ENCODE data around the gene C13orf46. TPM values are rescaled to one million over a fixed set of nuclear protein-coding genes. Genes with fewer than 3 reads are reported as not detected.
A peak's percentile ranks its signal among the peaks of the same experiment; 100 is the strongest.

The C13orf46 gene
- polyA plus RNA-seq, 1 donor (not counting 4 experiments of a cell fraction or from before 2014, with no cell fraction given): not detected

DNA sequence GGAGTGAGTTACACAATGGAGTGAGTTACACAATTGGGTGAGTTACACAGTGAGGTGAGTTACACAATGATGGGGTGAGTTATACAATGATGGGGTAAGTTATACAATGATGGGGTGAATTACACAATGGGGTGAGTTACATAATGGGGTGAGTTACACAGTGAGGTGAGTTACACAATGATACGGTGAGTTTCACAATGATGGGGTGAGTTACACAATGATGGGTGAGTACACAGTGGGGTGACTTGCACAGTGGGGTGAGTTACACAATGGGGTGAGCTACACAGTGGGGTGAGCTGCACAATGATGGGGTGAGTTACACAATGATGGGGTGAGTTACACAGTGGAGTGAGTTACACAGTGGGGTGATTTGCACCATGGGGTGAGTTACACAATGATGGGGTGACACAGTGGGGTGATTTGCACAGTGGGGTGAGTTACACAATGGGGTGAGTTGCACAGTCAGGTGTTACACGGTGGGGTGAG, 57.5 kb downstream of the C13orf46 start:
- Histone ChIP-seq H2AFZ (ENCODE audit: control insufficient read depth, low read length) (no peak overlapping the region), H3K27me3 (ENCODE audit: control insufficient read depth, extremely low read depth, insufficient read depth, low read length) (no peaks in the 10 kb centered on the region), H3K4me3 (ENCODE audit: control insufficient read depth in 2 of 3, extremely low read depth in 1 of 3, insufficient read depth in 2 of 3, low read depth in 1 of 3, low read length in 3 of 3) (no peak overlapping the region), H3K9me1 (ENCODE audit: control insufficient read depth, extremely low read depth, insufficient read depth, low read length) (no peaks in the 10 kb centered on the region), H3K9me3 (ENCODE audit: control insufficient read depth, low read depth, low read length) (peaks cover 16% of the 10 kb centered on the region), H3K4me1 (ENCODE audit: control insufficient read depth, extremely low read depth, insufficient read depth, low read length) (peaks cover 9% of the 10 kb centered on the region), H4K20me1 (ENCODE audit: control insufficient read depth, extremely low read depth, insufficient read depth, low read length) (no peaks in the 10 kb centered on the region), H3K9ac (ENCODE audit: control insufficient read depth, extremely low read depth, insufficient read depth, low read length) (no peak overlapping the region), H3K4me2 (ENCODE audit: control insufficient read depth, extremely low read depth, insufficient read depth, low read depth, low read length) (no peak overlapping the region), H3K79me2 (ENCODE audit: control insufficient read depth, insufficient read depth, low read length) (no peaks in the 10 kb centered on the region), H3K36me3 (ENCODE audit: control insufficient read depth in 2 of 2, extremely low read depth in 1 of 2, insufficient read depth in 2 of 2, low read length in 2 of 2) (no peaks in the 10 kb centered on the region), H3K27ac (ENCODE audit: control insufficient read depth, insufficient read depth, low read length) (peak overlapping the region; percentile 35)
- TF ChIP-seq EZH2 (IDR thresholded peaks at IDR 0.05; ENCODE audit: low read length): no peak
- TF ChIP-seq, protein P1, sequence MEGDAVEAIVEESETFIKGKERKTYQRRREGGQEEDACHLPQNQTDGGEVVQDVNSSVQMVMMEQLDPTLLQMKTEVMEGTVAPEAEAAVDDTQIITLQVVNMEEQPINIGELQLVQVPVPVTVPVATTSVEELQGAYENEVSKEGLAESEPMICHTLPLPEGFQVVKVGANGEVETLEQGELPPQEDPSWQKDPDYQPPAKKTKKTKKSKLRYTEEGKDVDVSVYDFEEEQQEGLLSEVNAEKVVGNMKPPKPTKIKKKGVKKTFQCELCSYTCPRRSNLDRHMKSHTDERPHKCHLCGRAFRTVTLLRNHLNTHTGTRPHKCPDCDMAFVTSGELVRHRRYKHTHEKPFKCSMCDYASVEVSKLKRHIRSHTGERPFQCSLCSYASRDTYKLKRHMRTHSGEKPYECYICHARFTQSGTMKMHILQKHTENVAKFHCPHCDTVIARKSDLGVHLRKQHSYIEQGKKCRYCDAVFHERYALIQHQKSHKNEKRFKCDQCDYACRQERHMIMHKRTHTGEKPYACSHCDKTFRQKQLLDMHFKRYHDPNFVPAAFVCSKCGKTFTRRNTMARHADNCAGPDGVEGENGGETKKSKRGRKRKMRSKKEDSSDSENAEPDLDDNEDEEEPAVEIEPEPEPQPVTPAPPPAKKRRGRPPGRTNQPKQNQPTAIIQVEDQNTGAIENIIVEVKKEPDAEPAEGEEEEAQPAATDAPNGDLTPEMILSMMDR (optimal IDR thresholded peaks at IDR 0.05 in 1 of 3, IDR thresholded peaks at IDR 0.05 in 1 of 3, conservative IDR thresholded peaks at IDR 0.05 in 1 of 3; ENCODE audit: extremely low read depth in 1 of 3, insufficient read depth in 2 of 3, low read length in 3 of 3): no peak
- no peak for DNase-seq (ENCODE audit: low read depth, low spot score)
- dilution Hi-C loops (cut with MboI; ENCODE audit: extremely low pct_ligation_motif_present, low sequenced_read_pairs): no loop called here
- peak; percentile 48 for FAIRE-seq

DNA sequence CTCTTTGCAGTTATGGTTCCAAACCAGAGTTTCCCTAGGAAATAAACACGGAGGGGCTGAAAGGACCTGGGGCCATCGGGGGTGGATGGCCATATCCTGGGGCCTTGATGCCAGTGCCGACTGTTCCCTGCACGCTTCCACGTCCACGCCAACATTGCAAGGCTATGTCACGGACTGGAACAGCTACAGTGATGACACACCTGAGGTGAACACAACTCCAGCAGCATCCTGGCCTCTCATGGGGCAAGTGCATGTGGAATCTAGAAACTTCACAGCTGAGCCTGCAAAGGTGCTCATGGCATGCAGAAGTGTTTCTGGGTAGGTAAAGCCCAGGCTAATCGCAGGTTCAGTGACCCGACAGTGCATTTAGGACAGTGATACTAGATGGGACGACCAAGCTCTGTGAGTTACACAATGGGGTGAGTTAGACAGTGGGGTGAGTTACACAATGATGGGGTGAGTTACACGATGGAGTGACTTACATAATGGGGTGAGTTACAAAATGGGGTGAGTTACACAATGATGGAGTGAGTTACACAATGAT, 58.0 kb downstream of the C13orf46 start:
- Histone ChIP-seq H3K4me1 (ENCODE audit: control insufficient read depth, extremely low read depth, insufficient read depth, low read length) (peaks cover 9% of the 10 kb centered on the region), H3K79me2 (ENCODE audit: control insufficient read depth, insufficient read depth, low read length) (peaks cover 4% of the 10 kb centered on the region), H3K4me3 (ENCODE audit: control insufficient read depth in 2 of 3, extremely low read depth in 1 of 3, insufficient read depth in 2 of 3, low read depth in 1 of 3, low read length in 3 of 3) (no peak overlapping the region), H3K27ac (ENCODE audit: control insufficient read depth, insufficient read depth, low read length) (peak overlapping the region; percentile 11), H3K36me3 (ENCODE audit: control insufficient read depth in 2 of 2, extremely low read depth in 1 of 2, insufficient read depth in 2 of 2, low read length in 2 of 2) (no peaks in the 10 kb centered on the region), H3K27me3 (ENCODE audit: control insufficient read depth, extremely low read depth, insufficient read depth, low read length) (no peaks in the 10 kb centered on the region), H3K9ac (ENCODE audit: control insufficient read depth, extremely low read depth, insufficient read depth, low read length) (no peak overlapping the region), H4K20me1 (ENCODE audit: control insufficient read depth, extremely low read depth, insufficient read depth, low read length) (no peaks in the 10 kb centered on the region), H3K9me1 (ENCODE audit: control insufficient read depth, extremely low read depth, insufficient read depth, low read length) (no peaks in the 10 kb centered on the region), H3K9me3 (ENCODE audit: control insufficient read depth, low read depth, low read length) (peaks cover 15% of the 10 kb centered on the region), H2AFZ (ENCODE audit: control insufficient read depth, low read length) (no peak overlapping the region), H3K4me2 (ENCODE audit: control insufficient read depth, extremely low read depth, insufficient read depth, low read depth, low read length) (no peak overlapping the region)
- no peak for TF ChIP-seq EZH2 (IDR thresholded peaks at IDR 0.05; ENCODE audit: low read length)
- TF ChIP-seq, protein P1 (optimal IDR thresholded peaks at IDR 0.05 in 1 of 3, IDR thresholded peaks at IDR 0.05 in 1 of 3, conservative IDR thresholded peaks at IDR 0.05 in 1 of 3; ENCODE audit: extremely low read depth in 1 of 3, insufficient read depth in 2 of 3, low read length in 3 of 3): no peak
- dilution Hi-C loops (cut with MboI; ENCODE audit: extremely low pct_ligation_motif_present, low sequenced_read_pairs): no loop called here
- FAIRE-seq (no peak), DNase-seq (ENCODE audit: low read depth, low spot score) (peak; percentile 45)
